Omental fat pad (tissue), 4 donors: ENCODE results near the gene EFCAB14. TPM values are rescaled to one million over a fixed set of nuclear protein-coding genes. Genes with fewer than 3 reads are reported as not detected.
"Not testable (repeated sequence)": the region's sequence is repeated elsewhere in the genome, so short reads cannot be mapped to it uniquely, and the experiment has no call there.

ENCODE experiments used
- ATAC-seq: fragments of 150-250 bp; one replicate; pipeline ENCODE4 v1.9.1; 2016; ENCODE audit warnings: mild to moderate bottlenecking, moderate library complexity; ENCODE audit not compliant: low FRiP score
- DNase-seq: peaks from one replicate; pipeline ENCODE4 v3.0.0-alpha.2; 2019; ENCODE audit warnings: low spot score
- CTCF ChIP-seq, 3 donors: fragments of 450-650 bp; IDR thresholded peaks; one replicate each; pipeline ENCODE4 v1.5.1; 2016 to 2017; ENCODE audit warnings: antibody characterized with exemption in 3 of 3, mild to moderate bottlenecking in 3 of 3, moderate library complexity in 2 of 3
- total RNA-seq, 4 donors: library from RNA; depleted of rRNA; stranded (reverse); fragments of >200 nt; gene quantifications; one replicate each; pipeline ENCODE4 v1.1.0, GENCODE V29; 2016

EFCAB14 gene
- total RNA-seq, 4 donors from 2014 or later: 91.4 to 144 (median 103) TPM

- no peak for DNase-seq
- no peak for ATAC-seq
- TF ChIP-seq CTCF (IDR thresholded peaks at IDR 0.05): no peak
Observed at GRCh38 chr1:46747683-46748288, 28.9 kb upstream of the EFCAB14 start.

- ATAC-seq (no peak), DNase-seq (no peak)
- TF ChIP-seq CTCF (IDR thresholded peaks at IDR 0.05): no peak
Observed at GRCh38 chr1:46742069-46742468, 23.2 kb upstream of the EFCAB14 start.

- DNase-seq: no peak
- no peak for TF ChIP-seq CTCF (IDR thresholded peaks at IDR 0.05)
- no peak for ATAC-seq
Observed at GRCh38 chr1:46735708-46736324, 16.9 kb upstream of the EFCAB14 start.

- ATAC-seq: not testable (repeated sequence)
Observed at GRCh38 chr1:46728327-46728873, 9.5 kb upstream of the EFCAB14 start.

GRCh38 chr1:46725736-46726108 is 6.8 kb upstream of the EFCAB14 start:
- DNase-seq (no peak), ATAC-seq (no peak)
- no peak for TF ChIP-seq CTCF (IDR thresholded peaks at IDR 0.05)

More at GRCh38 chr1:46728327-46728873, 9.5 kb upstream of the EFCAB14 start:
- not testable (repeated sequence) for DNase-seq

GRCh38 chr1:46724991-46725735 is 6.2 kb upstream of the EFCAB14 start:
- peak in 1 of 3 donors; percentile 37 for TF ChIP-seq CTCF (IDR thresholded peaks at IDR 0.05)
- ATAC-seq (peak; percentile 73), DNase-seq (no peak)

GRCh38 chr1:46723901-46724300 is 5.0 kb upstream of the EFCAB14 start:
- ATAC-seq: no peak
- no peak for TF ChIP-seq CTCF (IDR thresholded peaks at IDR 0.05)

More at GRCh38 chr1:46723901-46724300, 5.0 kb upstream of the EFCAB14 start:
- no peak for DNase-seq
